Measurements from ENCODE around the gene RDH13.

DNA sequence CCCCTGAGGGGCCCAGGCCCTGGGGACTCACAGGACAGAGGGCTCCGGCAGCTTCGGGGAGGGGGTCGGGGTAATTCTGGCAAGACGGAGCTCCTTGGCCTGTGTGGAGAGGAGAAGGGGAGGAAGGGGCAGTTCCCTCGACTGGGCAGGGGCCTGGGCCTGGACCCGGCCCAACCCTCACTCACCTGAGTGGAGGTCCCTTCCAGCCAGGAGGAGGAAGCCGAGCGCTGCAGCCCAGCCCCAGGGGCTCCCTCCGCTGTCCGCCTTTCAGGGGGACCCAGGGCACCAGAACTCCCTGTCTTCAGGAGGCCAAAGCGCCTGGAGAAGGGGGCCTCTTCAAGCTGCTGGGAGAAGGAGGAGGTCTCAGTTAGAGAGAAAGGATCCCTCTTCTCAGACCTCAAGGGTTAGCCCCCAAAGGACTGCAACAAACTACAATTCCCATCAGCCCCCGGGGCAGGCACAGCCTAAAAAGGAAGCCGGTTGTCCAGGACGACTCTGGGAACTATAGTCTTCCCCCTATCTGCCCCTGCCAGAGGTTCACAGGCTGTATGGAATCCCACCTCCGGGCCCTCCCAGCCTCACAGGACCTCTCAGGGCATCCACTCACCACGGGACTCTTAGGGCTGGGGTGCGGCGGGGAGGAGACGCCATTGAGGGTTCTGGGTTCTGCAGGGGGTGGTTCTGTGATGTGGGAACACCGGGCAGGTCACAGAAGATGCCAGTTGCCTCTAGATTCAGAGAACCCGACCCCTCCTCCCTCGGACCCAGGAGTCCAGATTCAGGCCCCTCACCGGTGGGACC, 32.5 kb upstream of the RDH13 start:
- TF ChIP-seq RAD21 (conservative IDR thresholded peaks at IDR 0.05 in 1 of 2, IDR thresholded peaks at IDR 0.05 in 1 of 2) (no peak), PHF8 (IDR thresholded peaks at IDR 0.05; ENCODE audit: borderline replicate concordance, low read depth) (no peak), BHLHE40 (IDR thresholded peaks at IDR 0.05; ENCODE audit: low read depth, low read length) (no peak), TP53 (CRISPR knock-in tag; IDR thresholded peaks at IDR 0.05) (no peak), RCOR1 (IDR thresholded peaks at IDR 0.05; ENCODE audit: low read depth, low read length) (no peak), KDM1A (IDR thresholded peaks at IDR 0.05; ENCODE audit: low read depth) (no peak), JUN (IDR thresholded peaks at IDR 0.05) (no peak), SREBF2 (IDR thresholded peaks at IDR 0.05) (no peak), SMC3 (IDR thresholded peaks at IDR 0.05) (no peak), POLR2A (IDR thresholded peaks at IDR 0.05; ENCODE audit: low read length) (no peak)
- TF ChIP-seq, protein P1, sequence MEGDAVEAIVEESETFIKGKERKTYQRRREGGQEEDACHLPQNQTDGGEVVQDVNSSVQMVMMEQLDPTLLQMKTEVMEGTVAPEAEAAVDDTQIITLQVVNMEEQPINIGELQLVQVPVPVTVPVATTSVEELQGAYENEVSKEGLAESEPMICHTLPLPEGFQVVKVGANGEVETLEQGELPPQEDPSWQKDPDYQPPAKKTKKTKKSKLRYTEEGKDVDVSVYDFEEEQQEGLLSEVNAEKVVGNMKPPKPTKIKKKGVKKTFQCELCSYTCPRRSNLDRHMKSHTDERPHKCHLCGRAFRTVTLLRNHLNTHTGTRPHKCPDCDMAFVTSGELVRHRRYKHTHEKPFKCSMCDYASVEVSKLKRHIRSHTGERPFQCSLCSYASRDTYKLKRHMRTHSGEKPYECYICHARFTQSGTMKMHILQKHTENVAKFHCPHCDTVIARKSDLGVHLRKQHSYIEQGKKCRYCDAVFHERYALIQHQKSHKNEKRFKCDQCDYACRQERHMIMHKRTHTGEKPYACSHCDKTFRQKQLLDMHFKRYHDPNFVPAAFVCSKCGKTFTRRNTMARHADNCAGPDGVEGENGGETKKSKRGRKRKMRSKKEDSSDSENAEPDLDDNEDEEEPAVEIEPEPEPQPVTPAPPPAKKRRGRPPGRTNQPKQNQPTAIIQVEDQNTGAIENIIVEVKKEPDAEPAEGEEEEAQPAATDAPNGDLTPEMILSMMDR (IDR thresholded peaks at IDR 0.05) = no peak
- TF ChIP-seq, protein P2, sequence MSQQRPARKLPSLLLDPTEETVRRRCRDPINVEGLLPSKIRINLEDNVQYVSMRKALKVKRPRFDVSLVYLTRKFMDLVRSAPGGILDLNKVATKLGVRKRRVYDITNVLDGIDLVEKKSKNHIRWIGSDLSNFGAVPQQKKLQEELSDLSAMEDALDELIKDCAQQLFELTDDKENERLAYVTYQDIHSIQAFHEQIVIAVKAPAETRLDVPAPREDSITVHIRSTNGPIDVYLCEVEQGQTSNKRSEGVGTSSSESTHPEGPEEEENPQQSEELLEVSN (IDR thresholded peaks at IDR 0.05; ENCODE audit: borderline replicate concordance, low read depth) = no peak
- TF ChIP-seq, protein P3, sequence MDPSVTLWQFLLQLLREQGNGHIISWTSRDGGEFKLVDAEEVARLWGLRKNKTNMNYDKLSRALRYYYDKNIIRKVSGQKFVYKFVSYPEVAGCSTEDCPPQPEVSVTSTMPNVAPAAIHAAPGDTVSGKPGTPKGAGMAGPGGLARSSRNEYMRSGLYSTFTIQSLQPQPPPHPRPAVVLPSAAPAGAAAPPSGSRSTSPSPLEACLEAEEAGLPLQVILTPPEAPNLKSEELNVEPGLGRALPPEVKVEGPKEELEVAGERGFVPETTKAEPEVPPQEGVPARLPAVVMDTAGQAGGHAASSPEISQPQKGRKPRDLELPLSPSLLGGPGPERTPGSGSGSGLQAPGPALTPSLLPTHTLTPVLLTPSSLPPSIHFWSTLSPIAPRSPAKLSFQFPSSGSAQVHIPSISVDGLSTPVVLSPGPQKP (IDR thresholded peaks at IDR 0.05; ENCODE audit: low read depth, low read length) = no peak
